ENCODE measurements around the gene CDK9. TPM values are rescaled to one million over a fixed set of nuclear protein-coding genes. Genes with fewer than 3 reads are reported as not detected.

Gene CDK9
- polyA plus RNA-seq, 1 donor (not counting 4 experiments of a cell fraction or from before 2014, with no cell fraction given), result 47.8 TPM

GRCh38 chr9:127809002-127809539 is 23.2 kb downstream of the CDK9 start:
- FAIRE-seq (no peak), DNase-seq (ENCODE audit: low read depth, low spot score) (no peak)
- Histone ChIP-seq H4K20me1 (ENCODE audit: control insufficient read depth, extremely low read depth, insufficient read depth, low read length) (peaks cover 9% of the 10 kb centered on the region), H3K9me3 (ENCODE audit: control insufficient read depth, low read depth, low read length) (no peaks in the 10 kb centered on the region), H3K9ac (ENCODE audit: control insufficient read depth, extremely low read depth, insufficient read depth, low read length) (no peak overlapping the region), H3K4me1 (ENCODE audit: control insufficient read depth, extremely low read depth, insufficient read depth, low read length) (peaks cover 25% of the 10 kb centered on the region), H3K4me2 (ENCODE audit: control insufficient read depth, extremely low read depth, insufficient read depth, low read depth, low read length) (peak overlapping the region; percentile 22), H3K9me1 (ENCODE audit: control insufficient read depth, extremely low read depth, insufficient read depth, low read length) (peaks cover 3% of the 10 kb centered on the region), H3K79me2 (ENCODE audit: control insufficient read depth, insufficient read depth, low read length) (peaks cover 10% of the 10 kb centered on the region), H3K36me3 (ENCODE audit: control insufficient read depth in 2 of 2, extremely low read depth in 1 of 2, insufficient read depth in 2 of 2, low read length in 2 of 2) (peaks cover 49 to 59% of the 10 kb centered on the region in 2 experiments), H3K27me3 (ENCODE audit: control insufficient read depth, extremely low read depth, insufficient read depth, low read length) (no peaks in the 10 kb centered on the region), H3K4me3 (ENCODE audit: control insufficient read depth in 2 of 3, extremely low read depth in 1 of 3, insufficient read depth in 2 of 3, low read depth in 1 of 3, low read length in 3 of 3) (no peak overlapping the region), H3K27ac (ENCODE audit: control insufficient read depth, insufficient read depth, low read length) (no peak overlapping the region), H2AFZ (ENCODE audit: control insufficient read depth, low read length) (no peak overlapping the region)
- dilution Hi-C loops (cut with MboI; ENCODE audit: extremely low pct_ligation_motif_present, low sequenced_read_pairs), result no loop called here
- no peak for TF ChIP-seq EZH2 (IDR thresholded peaks at IDR 0.05; ENCODE audit: low read length)
- TF ChIP-seq CTCF (optimal IDR thresholded peaks at IDR 0.05 in 1 of 3, IDR thresholded peaks at IDR 0.05 in 1 of 3, conservative IDR thresholded peaks at IDR 0.05 in 1 of 3; ENCODE audit: extremely low read depth in 1 of 3, insufficient read depth in 2 of 3, low read length in 3 of 3), result no peak

GRCh38 chr9:127809540-127810377 is 23.9 kb downstream of the CDK9 start:
- dilution Hi-C loops (cut with MboI; ENCODE audit: extremely low pct_ligation_motif_present, low sequenced_read_pairs), result no loop called here

More at GRCh38 chr9:127809540-127810377, 23.9 kb downstream of the CDK9 start:
- Histone ChIP-seq H3K9me1 (ENCODE audit: control insufficient read depth, extremely low read depth, insufficient read depth, low read length) (peaks cover 3% of the 10 kb centered on the region), H3K79me2 (ENCODE audit: control insufficient read depth, insufficient read depth, low read length) (peaks cover 4% of the 10 kb centered on the region), H3K36me3 (ENCODE audit: control insufficient read depth in 2 of 2, extremely low read depth in 1 of 2, insufficient read depth in 2 of 2, low read length in 2 of 2) (peaks cover 48 to 56% of the 10 kb centered on the region in 2 experiments), H3K27me3 (ENCODE audit: control insufficient read depth, extremely low read depth, insufficient read depth, low read length) (no peaks in the 10 kb centered on the region), H3K4me2 (ENCODE audit: control insufficient read depth, extremely low read depth, insufficient read depth, low read depth, low read length) (peak overlapping the region; percentile 22), H3K9me3 (ENCODE audit: control insufficient read depth, low read depth, low read length) (no peaks in the 10 kb centered on the region), H3K4me1 (ENCODE audit: control insufficient read depth, extremely low read depth, insufficient read depth, low read length) (peaks cover 19% of the 10 kb centered on the region), H3K4me3 (ENCODE audit: control insufficient read depth in 2 of 3, extremely low read depth in 1 of 3, insufficient read depth in 2 of 3, low read depth in 1 of 3, low read length in 3 of 3) (no peak overlapping the region), H4K20me1 (ENCODE audit: control insufficient read depth, extremely low read depth, insufficient read depth, low read length) (peaks cover 9% of the 10 kb centered on the region), H2AFZ (ENCODE audit: control insufficient read depth, low read length) (no peak overlapping the region), H3K27ac (ENCODE audit: control insufficient read depth, insufficient read depth, low read length) (no peak overlapping the region), H3K9ac (ENCODE audit: control insufficient read depth, extremely low read depth, insufficient read depth, low read length) (no peak overlapping the region)
- FAIRE-seq, result no peak
- DNase-seq (ENCODE audit: low read depth, low spot score), result no peak
- TF ChIP-seq EZH2 (IDR thresholded peaks at IDR 0.05; ENCODE audit: low read length) (no peak), CTCF (optimal IDR thresholded peaks at IDR 0.05 in 1 of 3, IDR thresholded peaks at IDR 0.05 in 1 of 3, conservative IDR thresholded peaks at IDR 0.05 in 1 of 3; ENCODE audit: extremely low read depth in 1 of 3, insufficient read depth in 2 of 3, low read length in 3 of 3) (no peak)
